Left lung (tissue), 10 donors: ENCODE measurements around the gene PBX4. TPM values are rescaled to one million over a fixed set of nuclear protein-coding genes. Genes with fewer than 3 reads are reported as not detected.

Experiments used
- ATAC-seq: fragments of 200-7000 bp; cut with Tn5 transposase; one replicate; pipeline ENCODE4 v1.9.1; 2020; ENCODE audit warnings: moderate library complexity
- DNase-seq, 4 donors: peaks; one replicate each; pipeline ENCODE4 v3.0.0-alpha.2; 2013 to 2020
- H3K27ac ChIP-seq, 2 donors: fragments of 200-600 bp; sonication (generic) in 1 of 2; one replicate each; pipeline versions ENCODE4 v1.5.0 to v1.8.0; 2020 to 2021
- H3K27me3 ChIP-seq, 2 donors: fragments of 200-600 bp; sonication (generic) in 1 of 2; one replicate each; pipeline versions ENCODE4 v1.5.0 to v1.8.0; 2020 to 2021
- H3K36me3 ChIP-seq, 2 donors: fragments of 200-600 bp; sonication (generic) in 1 of 2; one replicate each; pipeline versions ENCODE4 v1.5.0 to v1.8.0; 2020 to 2021
- H3K4me1 ChIP-seq, 2 donors: fragments of 200-600 bp; one replicate each; pipeline ENCODE4 v1.8.0; 2021
- H3K4me3 ChIP-seq, 2 donors: fragments of 200-600 bp; sonication (generic) in 1 of 2; one replicate each; pipeline versions ENCODE4 v1.5.0 to v1.8.0; 2020 to 2021; ENCODE audit warnings: mild to moderate bottlenecking in 1 of 2
- H3K9me3 ChIP-seq, 2 donors: fragments of 200-600 bp; sonication (generic) in 1 of 2; one replicate each; pipeline versions ENCODE4 v1.5.0 to v1.8.0; 2020 to 2021
- intact Hi-C, 2 donors: fragments of 100-400 bp; cut with DNase I; formaldehyde crosslinking; loops; one replicate each; pipeline versions ENCODE4 v1.11.2 to v1.14.2; 2022
- polyA plus RNA-seq, 6 donors: library from polyadenylated mRNA; unstranded; fragments of 120-200 nt; gene quantifications; one replicate each; pipeline ENCODE4 v1.2.1, GENCODE V29; 2013; ENCODE audit not compliant: insufficient read length in 6 of 6
- total RNA-seq, 2 donors: library from RNA; stranded (reverse); fragmentation: NEBNext Ultra II Directional; extraction: Animal tissue kit (Norgen Biotek cat#: 25700); gene quantifications; one replicate each; pipeline ENCODE4 v1.2.1, GENCODE V29; 2021
- TF ChIP-seq, protein P1 (sequence below), 2 donors: fragments of 200-600 bp; sonication (generic) in 1 of 2; IDR thresholded peaks; one replicate each; pipeline versions ENCODE4 v1.5.0 to v1.8.0; 2021; ENCODE audit warnings: antibody characterized with exemption in 2 of 2
- donor health status: DM: no; HTN: yes; CAD: no.
- donor health status: DM: no; HTN: no; CAD: no.

The PBX4 gene
- total and polyA plus RNA-seq, 8 donors: 1.8 to 22.0 (median 16.1) TPM

DNA sequence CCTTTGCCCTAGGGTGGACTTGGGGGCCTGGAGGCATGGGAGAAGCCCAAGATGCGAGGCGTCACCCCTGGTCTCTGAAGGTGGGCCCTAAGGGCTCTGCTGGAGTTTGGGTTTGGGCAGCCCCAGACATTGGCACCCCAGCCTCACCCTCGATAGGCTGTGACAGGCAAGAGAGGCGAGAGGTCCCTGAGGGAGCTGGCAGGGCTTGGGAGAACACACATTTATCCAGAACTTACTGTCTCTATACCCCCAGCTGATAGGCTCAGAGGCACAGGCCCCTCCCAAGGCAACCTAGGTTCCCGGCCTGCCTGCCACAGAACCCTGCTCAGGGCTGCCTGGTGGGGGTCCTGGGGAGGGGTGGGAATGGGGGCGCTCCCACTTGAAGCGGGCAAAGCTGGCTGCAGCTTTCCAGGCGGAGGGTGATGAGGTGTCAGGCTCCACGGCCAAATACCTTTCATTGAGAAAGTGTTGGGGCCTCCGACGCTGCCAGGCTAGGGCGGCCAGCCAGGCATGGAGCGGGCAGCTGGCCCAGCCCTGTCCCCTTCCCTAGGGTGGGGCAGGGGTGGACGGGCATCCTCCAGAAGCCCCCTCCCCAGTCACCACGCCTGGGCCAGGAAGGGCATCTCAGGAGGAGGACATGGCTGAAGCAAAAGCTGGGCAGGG, 70.7 kb downstream of the PBX4 start:
- H3K27ac ChIP-seq: no peak overlapping the region
- H3K4me3 ChIP-seq: no peak overlapping the region
- DNase-seq (no peak), ATAC-seq (no peak)
- intact Hi-C loops: no loop called here
- H3K36me3 ChIP-seq: no peaks in the 10 kb centered on the region
- no peaks in the 10 kb centered on the region for H3K4me1 ChIP-seq
- peaks cover 0 to 76% of the 10 kb centered on the region in 2 donors for H3K27me3 ChIP-seq
- TF ChIP-seq, protein P1, sequence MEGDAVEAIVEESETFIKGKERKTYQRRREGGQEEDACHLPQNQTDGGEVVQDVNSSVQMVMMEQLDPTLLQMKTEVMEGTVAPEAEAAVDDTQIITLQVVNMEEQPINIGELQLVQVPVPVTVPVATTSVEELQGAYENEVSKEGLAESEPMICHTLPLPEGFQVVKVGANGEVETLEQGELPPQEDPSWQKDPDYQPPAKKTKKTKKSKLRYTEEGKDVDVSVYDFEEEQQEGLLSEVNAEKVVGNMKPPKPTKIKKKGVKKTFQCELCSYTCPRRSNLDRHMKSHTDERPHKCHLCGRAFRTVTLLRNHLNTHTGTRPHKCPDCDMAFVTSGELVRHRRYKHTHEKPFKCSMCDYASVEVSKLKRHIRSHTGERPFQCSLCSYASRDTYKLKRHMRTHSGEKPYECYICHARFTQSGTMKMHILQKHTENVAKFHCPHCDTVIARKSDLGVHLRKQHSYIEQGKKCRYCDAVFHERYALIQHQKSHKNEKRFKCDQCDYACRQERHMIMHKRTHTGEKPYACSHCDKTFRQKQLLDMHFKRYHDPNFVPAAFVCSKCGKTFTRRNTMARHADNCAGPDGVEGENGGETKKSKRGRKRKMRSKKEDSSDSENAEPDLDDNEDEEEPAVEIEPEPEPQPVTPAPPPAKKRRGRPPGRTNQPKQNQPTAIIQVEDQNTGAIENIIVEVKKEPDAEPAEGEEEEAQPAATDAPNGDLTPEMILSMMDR (IDR thresholded peaks at IDR 0.05): no peak
- peaks cover 0 to 2% of the 10 kb centered on the region in 2 donors for H3K9me3 ChIP-seq

GRCh38 chr19:19546751-19547162, 71.7 kb downstream of the PBX4 start:
- no peaks in the 10 kb centered on the region for H3K36me3 ChIP-seq
- intact Hi-C loops: no loop called here
- H3K4me3 ChIP-seq: no peak overlapping the region
- H3K27me3 ChIP-seq: peaks cover under 1 to 86% of the 10 kb centered on the region in 2 donors
- peaks cover 0 to 2% of the 10 kb centered on the region in 2 donors for H3K9me3 ChIP-seq
- peaks cover 0 to 6% of the 10 kb centered on the region in 2 donors for H3K4me1 ChIP-seq
- no peak overlapping the region for H3K27ac ChIP-seq
- no peak for ATAC-seq
- DNase-seq: no peak
- TF ChIP-seq, protein P1 (IDR thresholded peaks at IDR 0.05): no peak

DNA sequence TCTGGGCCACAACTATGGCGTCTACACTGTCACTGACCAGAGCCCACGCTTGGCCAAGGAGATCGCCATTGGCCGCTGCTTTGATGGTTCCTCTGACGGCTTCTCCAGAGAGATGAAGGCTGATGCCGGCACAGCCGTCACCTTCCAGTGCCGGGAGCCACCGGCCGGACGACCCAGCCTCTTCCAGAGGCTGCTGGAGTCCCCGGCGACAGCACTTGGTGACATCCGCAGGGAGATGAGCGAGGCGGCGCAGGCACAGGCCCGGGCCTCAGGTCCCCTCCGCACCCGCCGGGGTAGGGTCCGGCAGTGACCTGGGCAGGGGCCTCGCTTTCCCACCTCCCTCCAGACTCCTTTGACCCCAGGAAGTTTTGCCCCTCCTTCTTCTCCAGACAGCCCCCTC, 72.8 kb downstream of the PBX4 start:
- Histone ChIP-seq H3K4me3 (no peak overlapping the region), H3K27me3 (peaks cover 8 to 94% of the 10 kb centered on the region in 2 donors), H3K4me1 (peaks cover 3 to 17% of the 10 kb centered on the region in 2 donors), H3K27ac (no peak overlapping the region), H3K36me3 (no peaks in the 10 kb centered on the region), H3K9me3 (no peaks in the 10 kb centered on the region)
- ATAC-seq: no peak
- TF ChIP-seq, protein P1 (IDR thresholded peaks at IDR 0.05): no peak
- no peak for DNase-seq
- intact Hi-C loops: no loop called here

- intact Hi-C loops: no loop called here
- no peaks in the 10 kb centered on the region for H3K36me3 ChIP-seq
- H3K4me3 ChIP-seq: no peak overlapping the region
- no peaks in the 10 kb centered on the region for H3K9me3 ChIP-seq
- no peak for ATAC-seq
- H3K27me3 ChIP-seq: peaks cover 15 to 94% of the 10 kb centered on the region in 2 donors
- TF ChIP-seq, protein P1 (IDR thresholded peaks at IDR 0.05): no peak
- DNase-seq: no peak
- peaks cover 7 to 23% of the 10 kb centered on the region in 2 donors for H3K4me1 ChIP-seq
- H3K27ac ChIP-seq: no peak overlapping the region
Observed at GRCh38 chr19:19544954-19545591, 73.4 kb downstream of the PBX4 start.

DNA sequence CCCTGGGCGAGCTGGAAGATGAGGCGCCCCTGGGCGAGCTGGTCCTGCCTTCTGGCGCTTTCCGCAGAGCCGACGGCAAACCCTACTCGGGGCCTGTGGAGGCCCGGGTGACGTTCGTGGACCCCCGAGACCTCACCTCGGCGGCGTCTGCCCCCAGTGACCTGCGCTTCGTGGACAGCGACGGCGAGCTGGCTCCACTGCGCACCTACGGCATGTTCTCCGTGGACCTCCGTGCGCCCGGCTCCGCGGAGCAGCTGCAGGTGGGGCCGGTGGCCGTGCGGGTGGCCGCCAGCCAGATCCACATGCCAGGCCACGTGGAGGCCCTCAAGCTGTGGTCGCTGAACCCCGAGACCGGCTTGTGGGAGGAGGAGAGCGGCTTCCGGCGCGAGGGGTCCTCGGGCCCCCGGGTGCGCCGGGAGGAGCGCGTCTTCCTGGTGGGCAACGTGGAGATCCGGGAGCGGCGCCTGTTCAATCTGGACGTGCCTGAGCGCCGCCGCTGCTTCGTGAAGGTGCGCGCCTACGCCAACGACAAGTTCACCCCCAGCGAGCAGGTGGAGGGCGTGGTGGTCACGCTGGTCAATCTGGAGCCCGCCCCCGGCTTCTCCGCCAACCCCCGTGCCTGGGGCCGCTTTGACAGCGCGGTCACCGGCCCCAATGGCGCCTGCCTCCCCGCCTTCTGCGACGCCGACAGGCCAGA, 74.1 kb downstream of the PBX4 start:
- no peak overlapping the region for H3K27ac ChIP-seq
- TF ChIP-seq, protein P1 (IDR thresholded peaks at IDR 0.05): no peak
- H3K9me3 ChIP-seq: no peaks in the 10 kb centered on the region
- ATAC-seq (no peak), DNase-seq (no peak)
- H3K4me1 ChIP-seq: peaks cover 7 to 26% of the 10 kb centered on the region in 2 donors
- no peaks in the 10 kb centered on the region for H3K36me3 ChIP-seq
- intact Hi-C loops: no loop called here
- no peak overlapping the region for H3K4me3 ChIP-seq
- peaks cover 19 to 94% of the 10 kb centered on the region in 2 donors for H3K27me3 ChIP-seq
